Kidney glomerular epithelial cell (primary cell): ENCODE measurements around the gene ROBO2.

Experiments used
- DNase-seq: peaks from one replicate; lab custom pipeline; 2025; lab: John Stamatoyannopoulos, UW

Gene ROBO2

DNA sequence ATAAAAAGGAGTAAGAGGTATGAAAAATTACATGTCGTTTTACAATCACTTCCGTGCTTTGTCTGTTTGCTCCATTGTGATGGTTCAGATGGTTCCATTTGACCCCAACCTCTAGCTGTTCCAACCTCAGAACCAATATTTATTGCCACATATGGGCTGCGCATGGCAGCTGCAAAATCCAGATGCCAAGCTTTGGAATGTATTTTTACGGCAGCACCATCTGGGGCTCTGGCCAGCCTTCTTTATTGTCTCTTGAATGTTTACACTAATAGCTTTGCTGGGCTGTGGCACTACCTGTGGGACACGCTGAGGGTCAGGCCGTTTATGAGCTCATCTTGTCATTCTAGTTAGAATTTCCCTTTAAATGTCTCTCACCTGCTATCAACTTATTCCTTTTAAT, 219.8 kb downstream of the ROBO2 start:
- DNase-seq: no peak

DNA sequence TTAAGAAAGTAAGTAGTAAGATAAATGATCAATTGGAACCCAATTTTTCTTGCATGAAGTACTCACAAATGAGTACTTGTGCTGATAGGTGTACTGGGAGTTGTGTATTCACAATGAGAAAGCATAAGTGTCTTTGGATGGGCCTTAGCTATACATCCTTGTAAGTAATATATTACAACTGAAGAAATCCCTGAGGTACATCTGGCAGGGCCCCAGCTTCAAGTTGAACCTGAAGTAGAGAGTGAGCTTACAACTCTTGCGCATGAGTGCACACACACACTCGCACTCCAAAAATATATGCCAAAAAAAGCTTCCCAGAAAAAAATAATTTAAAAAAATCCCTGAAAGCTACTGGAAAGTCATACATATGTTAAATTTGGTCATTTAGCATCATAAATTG, 222.5 kb downstream of the ROBO2 start:
- no peak for DNase-seq

DNA sequence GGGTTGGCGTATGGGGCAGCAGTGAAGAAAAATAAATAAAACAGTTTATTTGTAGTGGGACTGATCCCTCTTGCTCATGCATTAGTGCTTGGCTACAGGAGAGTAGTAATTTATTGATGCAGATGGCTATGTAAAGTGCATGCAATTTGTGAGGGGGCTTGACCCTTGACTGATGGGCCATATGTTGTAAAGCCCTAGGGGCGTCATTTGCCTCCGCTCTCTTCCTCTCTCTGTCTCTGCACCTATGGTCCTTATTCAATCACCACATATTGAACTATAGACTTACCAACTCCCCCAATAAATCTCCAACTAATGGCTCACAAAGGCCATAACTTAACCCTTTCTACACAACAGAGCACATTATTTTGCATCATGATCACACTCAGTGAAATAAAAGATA, 227.7 kb downstream of the ROBO2 start:
- no peak for DNase-seq

DNA sequence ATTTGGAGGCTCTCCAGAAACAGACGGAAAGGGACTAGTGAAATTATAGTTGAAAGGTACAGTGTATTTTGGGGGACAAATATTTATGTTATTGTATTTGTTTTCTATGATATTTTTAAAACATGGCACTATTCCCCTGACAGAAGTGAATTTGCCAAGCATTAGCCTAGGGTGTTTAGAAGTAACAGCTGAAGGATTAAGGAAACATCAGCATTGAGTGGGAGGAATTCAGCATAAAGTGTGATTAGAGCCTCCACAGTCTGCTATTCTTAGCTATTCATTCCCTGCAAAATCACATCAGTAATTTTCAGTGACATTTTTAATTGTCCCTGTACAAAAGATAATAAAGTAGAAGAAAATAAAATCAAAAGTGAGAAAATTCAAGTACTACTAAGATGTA, 231.4 kb downstream of the ROBO2 start:
- DNase-seq: no peak

DNA sequence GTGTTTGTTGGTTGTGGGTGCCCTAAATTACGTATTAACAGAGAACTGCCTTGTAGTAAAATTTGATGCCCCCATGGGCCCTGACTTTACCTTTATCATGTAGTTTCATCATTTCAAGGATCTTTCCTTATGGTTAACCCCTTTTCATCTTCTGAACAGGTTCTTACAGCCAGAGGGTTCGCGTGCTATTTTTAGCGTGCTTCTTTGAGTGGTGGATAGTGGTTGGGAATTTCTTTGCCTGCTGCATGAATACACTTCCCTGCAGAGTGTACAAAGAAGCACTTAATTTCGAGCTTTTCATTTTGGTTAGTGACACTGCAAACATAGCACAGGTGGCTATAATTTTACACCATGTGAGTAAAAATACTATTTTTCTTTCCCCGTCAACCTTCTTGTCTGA, 231.8 kb downstream of the ROBO2 start:
- no peak for DNase-seq

DNA sequence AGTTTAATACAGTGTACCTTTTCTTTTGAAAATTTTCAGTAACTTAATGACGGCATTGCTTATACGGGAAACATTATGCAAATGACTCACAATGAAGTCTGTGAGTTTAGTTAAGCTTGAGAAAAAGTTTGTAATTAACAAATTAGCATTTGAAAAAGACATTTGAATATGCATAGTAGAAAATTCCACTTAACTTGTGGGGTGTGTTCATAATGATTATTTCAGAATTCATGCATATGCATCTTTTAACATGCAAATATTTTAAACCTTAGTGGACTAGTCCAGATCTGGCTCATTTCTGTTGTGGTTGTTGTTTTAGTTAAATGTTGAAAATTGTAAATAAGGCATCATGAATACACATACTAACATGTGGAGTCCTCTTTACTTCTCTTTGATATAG, 239.4 kb downstream of the ROBO2 start:
- no peak for DNase-seq

DNA sequence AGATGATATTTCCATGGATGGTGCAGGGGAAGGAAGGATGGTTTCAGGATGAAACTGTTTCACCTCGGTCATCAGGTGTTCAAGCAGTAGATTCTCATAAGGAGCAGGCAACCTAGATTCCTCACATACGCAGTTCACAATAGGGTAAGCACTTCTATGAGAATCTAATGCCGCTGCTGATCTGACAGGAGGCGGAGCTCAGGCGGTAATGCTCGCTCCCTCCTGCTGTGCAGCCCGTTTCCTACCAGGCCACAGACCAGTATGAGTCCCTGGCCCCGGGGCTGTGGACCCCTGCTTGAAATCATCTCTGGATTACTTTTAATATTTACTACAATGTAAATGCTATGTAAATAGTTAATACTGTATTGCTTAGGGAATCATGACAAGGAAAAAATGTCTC, 241.8 kb downstream of the ROBO2 start:
- no peak for DNase-seq

DNA sequence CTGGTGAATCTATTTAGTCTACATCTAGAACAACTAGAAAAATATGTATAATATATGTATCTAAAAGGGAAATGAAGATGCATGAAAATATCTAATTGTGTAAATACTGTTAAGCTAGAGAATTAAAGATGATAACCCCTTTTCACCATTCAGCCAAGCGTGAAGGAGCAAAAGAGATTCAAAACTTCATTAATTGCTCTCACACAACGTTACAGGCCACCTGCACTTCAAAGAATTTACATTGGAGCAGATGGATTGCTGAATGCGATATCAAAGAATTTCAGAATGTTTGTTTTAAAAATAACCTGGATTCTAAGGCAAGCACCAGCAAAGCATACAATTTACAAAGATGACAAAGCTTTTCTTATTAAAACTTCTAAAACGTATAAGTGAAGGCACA, 243.2 kb downstream of the ROBO2 start:
- DNase-seq: no peak

DNA sequence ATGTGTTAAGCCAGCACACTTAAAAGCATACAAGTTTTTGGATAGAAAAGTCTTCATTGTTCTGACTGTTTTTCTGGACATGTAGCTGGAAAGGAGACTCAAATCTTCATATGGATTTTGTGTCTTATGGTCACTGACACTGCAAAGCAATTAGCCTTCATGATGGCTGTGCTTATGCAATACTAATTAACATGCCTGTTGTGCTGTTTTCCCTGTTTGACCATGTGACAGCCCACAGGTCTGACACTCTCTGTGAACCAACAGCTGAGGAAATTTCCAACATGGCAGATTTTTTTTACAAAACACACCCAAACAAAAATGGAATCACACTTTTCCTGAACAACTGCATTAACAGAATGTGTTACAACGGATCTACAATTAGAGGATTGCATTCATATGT, 248.4 kb downstream of the ROBO2 start:
- DNase-seq: no peak

DNA sequence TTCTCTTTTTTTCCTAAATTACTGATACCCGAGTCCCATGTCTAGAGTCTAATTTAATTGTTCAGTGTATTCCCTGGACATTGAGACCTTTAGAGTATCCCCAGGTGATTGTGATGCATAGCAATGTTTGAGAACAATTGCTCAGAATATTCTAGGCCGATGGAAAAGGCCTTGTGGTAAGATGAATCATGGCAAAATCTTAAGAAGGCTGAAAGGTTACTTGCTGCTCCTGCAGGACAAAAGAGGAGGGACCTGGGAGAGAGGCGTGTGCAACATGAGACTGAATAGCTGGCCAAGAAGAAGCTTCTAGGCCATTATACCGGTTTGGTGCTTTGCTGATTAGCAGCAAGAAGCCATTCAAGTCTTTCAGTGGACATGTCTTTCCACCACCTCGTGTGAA, 256.6 kb downstream of the ROBO2 start:
- no peak for DNase-seq

DNA sequence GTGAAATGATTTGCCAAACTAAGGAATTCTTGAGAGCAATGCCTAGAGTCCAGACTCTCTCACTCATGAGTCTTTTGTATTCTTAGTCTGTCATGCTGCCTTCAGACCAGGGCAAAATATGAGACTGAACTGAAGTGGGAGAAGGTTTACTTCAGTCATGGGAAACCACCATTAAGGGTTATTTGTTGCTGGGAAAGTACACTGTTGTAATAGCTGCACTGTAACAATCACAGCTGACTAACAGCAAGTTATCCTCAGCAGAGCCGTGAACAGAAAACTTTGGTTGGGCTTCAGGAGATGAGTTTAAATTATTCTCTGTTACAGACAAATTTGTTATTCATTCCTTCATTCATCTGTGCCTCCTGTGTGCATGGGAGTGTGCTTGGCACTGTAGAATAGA, 258.5 kb downstream of the ROBO2 start:
- no peak for DNase-seq

DNA sequence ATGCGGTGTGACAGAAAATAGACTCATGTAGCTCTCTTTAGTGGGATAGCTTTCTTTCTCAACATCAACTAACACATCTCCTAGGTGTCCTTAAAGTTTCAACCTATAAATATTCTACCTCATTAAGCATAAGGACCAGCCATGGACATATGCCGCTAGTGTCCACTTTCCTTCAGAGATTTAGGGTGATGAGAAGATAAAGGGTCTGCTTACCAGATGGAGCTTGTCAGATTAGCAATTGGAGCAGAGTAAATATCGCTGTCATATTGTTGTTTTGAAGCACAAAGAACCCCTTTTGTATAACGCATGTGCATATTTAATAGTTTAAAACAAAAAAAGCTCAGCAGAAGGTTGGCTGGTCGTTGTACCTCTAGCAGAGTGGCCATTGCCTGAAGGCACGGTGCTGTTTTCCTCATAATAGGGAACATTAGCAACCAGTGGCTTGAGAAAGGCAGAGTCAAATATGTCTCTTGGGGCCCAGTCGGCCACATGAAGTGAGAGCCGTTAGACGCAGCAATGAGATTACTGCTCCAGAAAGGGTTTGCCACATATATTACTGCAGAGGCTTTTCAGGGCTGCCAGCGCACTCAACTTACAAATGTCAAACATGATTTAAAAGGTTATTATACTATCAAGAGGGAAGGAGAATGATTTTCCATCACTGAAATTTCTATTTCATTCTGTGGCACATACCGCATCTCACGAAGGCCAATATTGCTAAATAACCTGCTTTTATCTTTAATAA, 264.2 kb downstream of the ROBO2 start:
- DNase-seq: no peak

DNA sequence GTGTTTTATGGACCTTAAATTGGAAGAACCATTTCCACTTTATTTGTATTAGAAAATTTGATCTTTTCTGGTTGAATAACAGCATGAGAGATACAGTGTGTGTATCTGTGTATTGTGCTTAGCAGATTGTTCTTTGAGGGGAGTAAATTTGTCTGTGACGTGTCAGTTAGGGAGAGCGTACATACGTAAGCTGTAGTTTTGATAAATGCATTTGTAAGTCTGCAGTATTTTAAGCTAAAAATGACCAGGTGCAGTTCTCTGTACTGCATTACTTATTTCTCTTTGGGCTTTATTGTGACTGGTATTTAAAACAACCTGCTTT, 264.8 kb downstream of the ROBO2 start:
- no peak for DNase-seq

DNA sequence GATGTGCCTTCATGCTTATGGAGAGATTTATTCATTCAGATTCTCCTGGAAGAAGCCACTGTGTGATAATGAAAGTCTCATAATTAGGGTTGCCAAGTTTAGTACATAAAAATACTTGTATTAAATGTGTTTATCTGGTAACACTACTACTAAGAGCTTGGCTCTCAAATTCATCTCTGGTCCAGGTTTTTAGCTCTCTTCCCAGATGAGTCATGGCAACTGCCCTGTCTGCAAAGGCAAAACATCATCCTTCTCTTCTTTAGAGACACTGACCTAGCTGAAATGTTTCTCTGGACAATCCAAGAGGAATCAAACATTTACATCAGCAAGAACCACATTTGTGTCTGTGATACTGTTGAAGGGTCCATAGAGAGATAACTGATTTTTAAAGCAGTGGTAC, 269.6 kb downstream of the ROBO2 start:
- DNase-seq: no peak

DNA sequence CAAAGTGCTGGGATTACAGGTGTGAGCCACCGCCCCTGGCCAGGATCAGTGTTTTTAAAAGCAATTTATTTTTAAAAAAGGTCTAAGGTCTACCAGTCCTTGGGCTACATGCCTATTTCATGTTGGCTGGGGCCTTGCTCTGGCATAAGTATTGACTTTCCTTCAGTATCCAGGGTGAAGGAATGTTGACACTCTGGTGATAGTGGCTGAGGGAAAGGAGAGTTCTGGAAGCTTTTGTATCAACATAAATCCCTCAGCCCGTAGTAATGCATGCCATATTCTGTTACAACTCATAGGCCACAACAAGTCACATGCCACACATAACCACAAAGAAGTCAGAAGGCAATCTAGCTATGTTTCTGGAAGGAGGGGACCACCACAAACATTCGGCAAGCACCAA, 273.9 kb downstream of the ROBO2 start:
- no peak for DNase-seq

DNA sequence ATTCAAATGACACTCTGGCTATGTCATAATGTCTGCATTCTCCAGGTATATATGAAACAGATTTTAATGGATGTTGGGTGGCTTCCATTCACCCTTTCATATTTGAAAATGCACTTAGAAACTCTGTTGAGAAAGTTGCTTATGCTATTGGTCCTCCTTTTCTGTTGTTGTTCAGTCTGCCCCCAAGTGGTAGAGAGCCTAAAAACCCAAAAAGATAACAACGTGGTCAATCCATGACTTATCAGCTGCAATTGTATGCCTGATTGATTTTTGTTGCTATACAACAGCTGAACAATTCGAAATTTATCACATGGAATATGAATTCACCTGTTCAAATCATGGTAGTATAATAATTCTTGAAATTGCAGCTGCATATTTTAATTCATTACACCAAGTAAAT, 279.8 kb downstream of the ROBO2 start:
- peak; percentile 23 for DNase-seq

DNA sequence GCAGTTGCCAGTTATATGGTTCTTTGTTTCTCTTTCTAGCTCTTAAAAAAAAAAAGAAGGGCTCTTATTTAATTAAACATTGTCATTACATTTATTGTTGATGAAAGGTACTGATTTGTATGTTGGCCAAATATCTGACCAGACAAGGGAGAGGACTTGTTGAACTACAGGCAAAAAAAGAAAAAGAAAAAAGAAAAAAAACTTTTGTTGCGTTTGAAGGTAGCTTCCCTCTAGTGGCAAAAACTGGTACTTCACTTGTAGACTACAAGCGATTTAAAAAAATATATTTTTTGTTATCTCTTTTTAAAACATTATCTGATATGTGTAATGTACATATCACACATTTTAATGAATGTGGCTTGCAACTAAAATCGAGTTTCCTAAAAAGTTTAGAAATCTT, 280.6 kb downstream of the ROBO2 start:
- peak; percentile 27 for DNase-seq

DNA sequence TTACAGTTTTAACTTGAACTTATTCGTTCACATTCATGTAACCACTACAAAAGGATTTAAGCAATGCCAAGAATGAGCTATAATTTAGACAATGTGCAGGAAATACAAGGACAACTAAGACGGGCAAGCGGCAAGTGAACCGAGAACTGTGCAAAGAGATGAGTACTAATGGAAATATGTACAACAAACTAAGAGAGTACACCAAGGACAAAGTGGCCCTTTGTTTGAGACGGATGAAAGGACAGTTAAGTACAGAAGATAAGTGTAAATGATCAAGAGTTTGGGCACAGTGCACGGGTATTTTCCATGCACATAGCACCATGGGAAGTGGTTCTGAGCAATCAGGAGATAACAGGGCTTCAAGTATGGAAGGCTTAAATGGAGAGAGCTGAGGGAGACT, 281.7 kb downstream of the ROBO2 start:
- DNase-seq: no peak

DNA sequence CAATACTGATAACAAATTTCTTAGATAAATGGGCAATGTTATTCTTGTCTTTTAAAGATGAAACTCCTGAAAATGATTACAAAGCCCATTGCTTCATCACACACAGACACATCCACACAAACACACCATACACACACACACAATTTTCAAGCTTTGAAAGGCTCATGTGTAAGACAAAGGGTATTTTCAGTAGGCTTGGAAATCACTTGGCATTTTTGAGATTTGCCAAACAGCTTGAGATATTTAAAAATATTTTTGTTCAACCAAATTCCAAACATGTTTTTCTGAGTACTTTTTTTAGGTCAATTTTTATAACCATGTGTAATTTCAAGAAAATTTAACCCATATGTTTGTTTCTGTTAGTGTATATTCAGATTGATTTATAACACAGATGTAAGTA, 283.7 kb downstream of the ROBO2 start:
- DNase-seq: no peak

DNA sequence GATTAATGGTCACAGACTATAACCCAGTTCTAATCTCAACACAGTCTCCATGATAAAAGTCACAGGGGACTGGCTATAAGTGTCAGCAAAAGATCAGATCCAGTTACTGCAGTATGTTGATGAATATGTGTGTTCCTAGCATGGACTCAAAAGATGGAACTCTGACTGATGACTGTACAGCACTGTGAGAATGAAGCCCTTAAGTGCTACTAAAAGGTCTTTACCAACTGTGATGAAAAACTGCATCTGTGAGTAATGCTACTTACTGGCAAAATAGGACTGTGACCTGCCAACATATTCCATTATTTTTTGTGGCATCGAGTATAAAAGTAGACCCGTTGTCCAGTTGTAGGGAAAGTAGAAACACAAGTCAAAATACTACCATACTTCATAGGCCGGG, 284.2 kb downstream of the ROBO2 start:
- DNase-seq: no peak

DNA sequence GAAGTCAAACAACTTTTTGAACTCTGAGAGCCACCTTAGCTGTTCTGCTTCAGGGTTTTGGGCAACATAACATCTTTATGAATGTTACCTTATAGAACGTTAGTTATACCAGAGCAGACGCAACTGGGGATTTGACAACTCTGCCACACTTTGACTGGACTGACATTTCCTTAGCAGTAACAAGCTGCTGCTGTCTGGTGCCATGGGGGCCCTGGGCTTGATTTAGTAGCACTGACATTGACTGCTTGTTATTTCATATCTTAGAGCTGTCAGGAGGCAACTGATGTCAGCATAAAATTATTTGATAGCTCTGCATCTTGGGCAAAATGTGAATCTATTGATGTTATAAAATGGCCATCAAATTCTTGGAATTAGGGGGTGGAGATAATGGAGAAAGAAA, 285.4 kb downstream of the ROBO2 start:
- no peak for DNase-seq

DNA sequence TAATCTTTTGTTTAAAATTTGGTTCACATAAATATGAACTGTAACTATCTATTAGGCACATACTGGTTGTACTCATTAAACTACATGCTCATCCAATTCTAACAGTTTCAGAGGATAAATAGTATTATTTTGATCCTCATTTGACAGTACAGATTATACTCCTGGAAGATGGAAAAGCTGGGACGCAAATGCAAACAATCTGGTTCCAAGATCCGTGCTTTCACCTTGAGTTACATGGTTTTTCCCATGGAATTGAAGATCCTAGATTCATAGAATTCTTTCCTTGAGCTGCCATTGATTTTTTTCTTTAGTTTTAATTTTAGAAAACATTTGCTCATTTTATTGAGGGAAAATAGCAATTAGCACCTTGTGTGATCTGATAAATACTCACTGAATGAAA, 285.8 kb downstream of the ROBO2 start:
- no peak for DNase-seq

DNA sequence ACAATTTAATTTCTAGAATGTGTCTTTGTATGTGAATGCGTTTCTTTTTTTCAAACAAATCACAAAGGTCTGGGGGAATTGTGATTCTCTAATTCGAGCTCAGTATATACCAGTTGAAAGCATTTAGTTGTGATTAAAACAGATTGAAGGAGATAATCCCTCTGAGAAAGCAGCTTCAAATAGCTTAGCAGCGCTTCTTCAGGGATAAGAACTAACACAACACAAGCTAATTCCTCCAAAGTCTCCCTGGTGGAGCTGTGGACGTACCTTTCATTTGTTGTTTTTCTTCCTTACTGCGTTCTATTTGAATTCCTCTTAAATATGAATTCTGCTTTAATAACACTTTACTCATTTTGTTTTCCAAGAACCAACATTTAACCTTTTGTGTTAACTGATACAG, 286.7 kb downstream of the ROBO2 start:
- no peak for DNase-seq

DNA sequence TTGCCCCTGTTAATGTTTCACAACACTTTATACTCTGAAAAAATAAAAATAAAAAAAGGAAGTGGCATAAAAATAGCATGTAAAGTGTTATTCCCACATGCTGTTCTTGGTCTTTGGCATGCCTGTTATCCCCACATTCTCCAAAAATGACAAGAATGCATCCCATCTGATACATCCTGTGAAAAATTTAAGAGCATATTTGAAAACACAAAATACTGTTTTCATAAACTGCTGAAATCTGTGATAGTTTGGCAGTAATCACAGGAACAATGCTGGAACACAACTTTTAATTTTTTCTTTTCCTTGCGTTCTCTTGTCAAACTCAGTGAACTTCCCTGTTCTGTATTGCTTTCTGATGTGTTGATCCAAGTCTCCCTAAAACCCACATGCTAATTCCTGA, 288.8 kb downstream of the ROBO2 start:
- no peak for DNase-seq

DNA sequence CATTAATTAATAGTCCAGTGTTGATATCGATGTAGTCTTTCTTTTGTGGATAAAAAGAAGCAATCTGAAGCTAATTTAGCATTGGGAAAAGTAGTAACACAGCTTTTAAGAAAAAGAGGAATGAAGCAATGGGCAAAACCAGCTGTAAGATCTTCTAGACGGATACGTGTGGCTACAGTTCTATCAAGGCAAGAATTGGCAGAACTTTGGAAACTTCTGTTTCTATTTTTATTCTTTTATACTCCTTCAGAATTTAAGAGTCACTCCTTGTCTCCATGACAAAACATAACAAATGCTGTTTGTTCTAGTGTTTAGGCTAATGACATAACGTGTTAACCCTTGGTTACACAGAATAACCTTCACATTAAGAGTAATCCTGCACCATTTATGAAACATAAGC, 289.2 kb downstream of the ROBO2 start:
- DNase-seq: no peak
